HPDE6-E6E7 (cell line): ENCODE data around the gene SIX1.

ENCODE experiments used
- DNase-seq: peaks from one replicate; pipeline ENCODE4 v3.0.0; 2011; ENCODE audit warnings: missing footprints; ENCODE audit errors: extremely low spot score

Gene SIX1

DNA sequence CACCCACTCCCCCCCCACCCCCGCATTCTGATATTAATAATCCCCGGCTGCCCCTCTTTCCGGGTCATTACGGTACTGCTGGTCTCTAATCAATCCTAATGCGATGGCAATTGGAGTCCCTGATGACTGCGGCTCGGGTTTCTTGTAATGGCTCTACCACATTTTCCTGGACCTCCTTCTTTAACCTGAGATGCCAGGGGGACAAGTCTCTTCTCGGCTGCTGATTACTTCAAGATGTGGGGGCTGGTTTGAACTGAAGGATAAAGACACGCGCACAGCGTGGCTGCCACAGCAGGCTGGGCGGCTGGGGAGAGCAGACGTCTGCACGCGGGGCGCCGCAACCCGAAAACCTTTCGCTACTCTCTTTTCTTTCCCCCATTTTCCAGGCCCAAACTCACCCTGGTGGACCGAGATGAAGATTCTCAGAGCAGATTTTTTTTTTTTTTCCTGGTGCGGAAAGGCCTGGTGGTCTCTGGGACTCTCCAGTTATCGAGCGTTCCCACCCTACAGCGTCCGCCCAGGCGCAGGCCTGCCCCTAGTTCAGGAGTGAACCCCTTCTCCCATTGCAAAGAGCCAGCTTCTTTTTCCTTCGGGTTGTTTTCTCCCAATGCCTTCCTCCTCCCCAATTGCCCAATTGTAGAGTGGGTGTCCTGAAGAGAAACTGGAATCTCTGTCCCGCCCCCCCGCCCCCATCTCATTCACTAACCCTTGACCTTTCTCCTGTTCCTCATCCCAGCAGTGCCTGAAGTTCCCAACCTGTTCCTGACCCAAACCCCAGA, 6.0 kb upstream of the SIX1 start:
- no peak for DNase-seq

DNA sequence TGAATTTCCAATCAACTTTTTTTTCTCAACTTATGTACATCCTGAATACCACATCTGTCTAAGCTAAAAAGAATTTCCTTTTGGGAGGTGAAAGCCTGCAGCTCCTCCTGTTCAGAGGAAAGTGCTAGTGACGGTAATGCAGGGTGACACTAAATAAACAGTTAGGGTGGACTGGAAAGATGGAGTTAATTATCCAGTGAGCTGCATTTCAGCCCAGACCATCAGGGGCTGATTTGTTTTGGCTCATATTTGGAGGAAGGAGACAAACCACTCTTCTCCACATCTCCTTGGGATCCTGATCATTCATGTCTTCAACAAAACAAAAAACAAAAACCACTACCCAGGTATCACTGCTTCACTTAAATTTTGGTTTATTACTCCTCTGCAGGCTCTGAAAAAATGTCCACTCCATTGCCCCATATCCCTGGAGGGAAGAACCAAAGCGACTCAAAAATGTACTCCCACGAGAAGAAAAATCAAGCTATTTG, 5.1 kb upstream of the SIX1 start:
- DNase-seq, result no peak

DNA sequence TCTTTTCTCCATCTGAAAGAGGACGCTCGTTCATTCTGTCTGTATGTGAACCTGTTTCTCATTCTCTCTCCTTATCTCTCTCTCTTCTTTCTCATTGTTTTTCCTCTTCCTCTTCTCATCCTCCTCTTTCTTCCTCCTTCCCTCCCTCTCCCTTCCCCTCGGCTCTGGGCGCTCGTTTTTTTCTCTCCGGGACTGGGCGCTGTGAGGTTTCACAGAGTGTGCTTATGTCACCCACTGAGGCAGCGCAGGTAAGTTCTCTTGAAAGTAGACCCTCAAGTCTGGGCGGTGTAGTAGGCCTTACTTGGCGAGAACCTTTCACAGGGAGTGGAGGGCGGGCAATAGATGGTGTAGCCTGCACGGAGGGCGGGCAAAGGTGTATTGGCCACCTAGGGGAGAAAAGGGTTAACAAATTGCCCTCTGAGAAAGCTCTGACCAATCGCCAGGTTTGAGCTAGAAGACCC, 4.5 kb upstream of the SIX1 start:
- DNase-seq, result no peak

DNA sequence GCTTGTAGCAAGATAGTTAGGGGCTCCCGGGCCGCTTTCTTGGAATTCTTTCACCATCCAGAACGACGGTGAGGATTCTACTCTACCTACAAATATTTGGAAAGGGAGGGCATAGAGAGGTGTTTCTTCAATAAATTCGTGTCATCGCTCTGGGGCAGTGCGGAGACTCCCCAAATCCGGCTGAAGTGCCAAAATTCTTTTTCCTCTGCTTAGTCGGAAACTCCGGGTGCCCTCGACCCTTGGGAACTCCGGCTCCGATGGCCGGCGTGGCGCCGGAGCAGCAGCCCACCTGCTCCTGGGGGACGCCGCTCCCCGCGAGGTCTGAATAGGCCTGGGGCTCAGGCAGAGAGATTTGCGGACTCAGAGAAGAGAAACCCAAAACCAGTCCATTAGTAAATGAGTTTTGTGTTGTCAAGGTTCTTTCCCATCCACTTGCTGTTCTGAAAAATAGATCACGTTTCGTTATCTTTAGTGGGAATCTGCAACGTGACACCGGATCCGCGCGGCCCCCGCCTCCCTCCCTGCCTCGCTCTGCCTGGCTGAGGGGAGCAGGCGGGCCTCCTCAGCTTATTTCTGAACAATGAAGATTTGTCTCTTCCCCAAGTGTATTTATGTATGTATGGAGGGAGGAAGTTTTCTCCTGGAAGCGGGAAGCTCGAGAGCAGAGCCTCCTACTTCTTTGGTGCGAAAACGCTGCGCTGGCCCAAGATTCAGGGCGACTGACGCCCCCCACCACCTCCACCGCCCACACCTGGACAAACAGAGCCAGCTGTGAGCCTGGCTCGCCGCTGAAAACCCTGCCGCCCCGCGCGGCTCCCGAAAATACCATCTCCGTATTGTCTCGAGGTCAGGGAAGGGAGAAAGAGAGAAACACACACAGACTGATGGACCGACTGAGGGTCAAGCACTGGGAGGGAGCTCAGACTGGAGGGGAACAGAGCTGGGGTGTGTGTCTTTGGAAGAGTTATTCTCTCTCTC, 3.7 kb upstream of the SIX1 start:
- no peak for DNase-seq

DNA sequence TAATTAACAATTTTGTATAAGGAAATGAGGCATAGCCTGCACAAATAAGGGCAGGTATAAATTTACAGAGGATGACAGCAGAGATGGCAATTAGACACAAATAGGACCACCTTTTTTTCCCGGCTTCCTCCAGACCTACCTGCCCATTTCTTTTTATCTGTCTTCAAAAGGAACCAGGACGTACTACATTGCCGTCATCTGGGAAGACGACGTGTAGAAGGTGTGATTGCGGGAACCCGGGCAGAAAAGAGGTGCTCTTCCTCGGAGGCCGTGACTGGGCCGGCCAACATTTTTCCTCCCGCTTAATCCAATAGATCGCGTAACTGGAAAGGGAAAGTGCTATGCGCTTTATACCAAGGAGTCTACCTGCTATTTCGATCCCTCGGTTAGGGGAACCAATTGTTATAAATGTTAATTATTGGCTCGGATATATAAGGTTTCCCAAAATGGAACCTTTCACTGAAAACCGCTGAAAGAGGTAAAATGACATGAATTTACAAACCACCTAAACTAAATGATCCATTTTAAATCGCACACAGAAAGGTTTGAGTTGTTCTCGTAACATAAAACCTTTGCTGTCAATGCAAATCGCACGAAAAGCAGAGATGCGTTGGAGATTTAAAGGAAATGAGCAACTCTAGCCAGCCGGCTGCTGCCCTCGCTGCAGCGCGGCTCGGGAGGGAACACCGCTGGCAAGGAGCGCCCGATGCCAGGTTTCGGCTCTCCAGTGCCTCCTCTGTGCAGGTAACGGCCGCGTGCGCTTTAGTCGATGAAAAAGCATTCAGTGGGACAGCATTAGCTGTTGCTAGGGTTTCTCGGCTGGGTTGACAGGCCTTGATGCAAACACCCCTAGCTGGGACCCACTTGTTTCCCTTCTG, 2.8 kb upstream of the SIX1 start:
- no peak for DNase-seq

DNA sequence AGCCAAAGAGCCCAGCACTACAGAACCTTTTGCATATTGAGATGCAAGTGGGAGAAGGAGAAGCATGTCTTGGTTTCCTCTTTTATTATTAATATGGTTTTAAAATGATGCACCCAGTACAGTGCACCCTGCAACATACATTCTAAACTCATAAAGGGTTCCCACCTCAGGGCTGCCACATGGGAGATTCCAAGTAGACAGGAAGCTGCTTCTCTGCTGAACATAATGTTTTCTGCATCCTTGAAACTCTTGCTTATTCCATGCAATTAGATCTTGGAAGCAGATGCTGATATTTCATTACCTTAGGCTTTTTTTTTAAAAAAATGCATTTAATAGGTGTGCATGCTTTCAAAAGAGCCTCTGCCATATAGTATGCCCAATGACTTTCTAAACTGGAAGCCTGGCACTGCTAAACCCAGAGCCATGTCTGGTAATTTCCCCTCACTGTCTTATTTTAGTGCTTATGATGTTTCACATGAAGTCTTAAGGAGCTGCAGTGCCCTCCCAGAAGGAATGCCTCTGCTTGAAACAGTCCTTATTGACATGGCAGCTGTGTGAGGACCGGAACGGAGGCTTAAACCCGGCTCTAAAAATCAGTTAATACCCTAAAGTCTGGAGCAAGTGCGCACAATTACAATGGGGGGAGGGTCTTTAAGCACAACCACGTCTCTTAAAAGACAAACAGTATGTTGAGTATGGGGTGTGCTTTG, 2.0 kb upstream of the SIX1 start:
- no peak for DNase-seq

DNA sequence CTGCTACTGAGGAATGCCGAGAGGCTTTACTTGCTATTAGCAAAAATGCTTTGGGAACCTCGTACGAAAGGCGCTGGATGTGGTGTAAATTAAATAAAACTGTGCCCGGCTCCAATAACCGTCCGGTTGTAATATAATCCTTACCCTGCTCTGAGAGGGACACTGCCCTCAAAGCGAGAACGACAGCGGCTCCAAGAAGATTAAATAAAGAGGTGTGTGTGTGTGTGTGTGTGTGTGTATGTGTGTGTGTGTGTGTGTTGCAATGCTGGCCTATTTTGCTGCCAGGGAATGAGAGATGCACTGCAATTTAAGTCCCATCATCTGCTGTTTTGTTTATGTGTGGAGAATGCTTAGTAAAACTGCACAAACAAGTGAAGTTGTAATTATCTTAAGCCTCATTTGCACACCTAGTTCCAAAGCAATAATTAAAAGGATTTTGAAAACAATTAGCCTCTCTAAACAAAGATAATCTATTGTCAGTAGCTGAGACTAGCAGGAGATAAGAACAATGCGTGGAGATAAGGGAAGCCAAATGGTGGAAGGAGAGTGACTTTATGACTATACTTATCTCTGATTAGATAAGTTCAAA, 1.2 kb upstream of the SIX1 start:
- no peak for DNase-seq

DNA sequence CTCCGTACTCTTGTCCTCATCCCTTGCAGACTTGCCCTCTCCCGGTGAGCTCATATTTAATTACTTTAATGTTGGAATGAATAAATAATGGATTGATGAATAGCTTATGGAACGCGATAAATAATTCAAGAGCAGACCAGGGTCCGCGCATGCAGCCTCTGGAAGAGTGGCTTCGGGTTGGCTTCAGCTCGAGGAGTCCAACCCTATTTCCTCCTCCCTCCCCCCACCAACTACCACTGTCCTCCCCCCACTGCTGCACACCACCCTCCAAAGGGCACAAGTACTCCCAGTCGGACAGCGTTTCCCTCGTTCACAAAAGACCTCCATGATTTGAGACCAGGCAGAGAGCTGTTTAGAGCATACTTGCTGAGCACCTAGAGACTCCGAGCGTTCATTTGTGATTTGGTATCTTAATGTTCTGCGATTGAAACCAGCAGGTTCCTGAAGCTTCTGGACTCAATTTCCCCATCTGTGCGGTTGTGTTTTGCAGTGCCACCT, 647 bp upstream of the SIX1 start:
- no peak for DNase-seq

DNA sequence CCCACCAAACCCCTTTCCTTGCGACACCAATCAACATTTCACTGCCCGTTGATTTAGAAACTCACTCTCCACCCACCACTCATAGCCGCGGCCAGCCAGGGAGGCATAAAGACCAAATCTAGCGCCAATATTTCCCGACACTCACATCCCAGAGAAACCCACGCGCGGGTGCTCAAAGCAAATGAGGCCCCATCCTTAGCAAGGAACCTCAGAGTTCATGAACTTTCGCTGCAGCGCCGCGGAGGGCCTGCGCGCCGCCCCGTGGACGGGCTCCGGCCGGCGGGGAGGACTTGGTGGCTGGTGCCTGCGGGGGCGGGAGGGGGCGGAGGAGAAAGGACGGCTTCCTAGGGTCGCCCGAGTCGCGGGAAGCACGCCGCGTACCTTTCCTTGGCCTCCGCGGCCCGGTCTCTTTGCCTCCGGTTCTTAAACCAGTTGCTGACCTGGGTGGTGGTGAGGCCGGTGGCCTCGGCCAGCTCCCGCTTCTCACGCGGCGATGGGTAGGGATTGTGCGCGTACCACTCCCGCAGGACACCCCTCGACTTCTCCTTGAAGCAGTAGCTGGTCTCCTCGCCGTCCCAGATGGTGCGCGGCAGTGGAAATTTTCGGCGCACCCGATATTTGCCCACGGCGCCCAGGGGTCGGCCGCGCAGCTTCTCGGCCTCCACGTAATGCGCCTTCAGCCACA, 886 bp downstream of the SIX1 start:
- no peak for DNase-seq

DNA sequence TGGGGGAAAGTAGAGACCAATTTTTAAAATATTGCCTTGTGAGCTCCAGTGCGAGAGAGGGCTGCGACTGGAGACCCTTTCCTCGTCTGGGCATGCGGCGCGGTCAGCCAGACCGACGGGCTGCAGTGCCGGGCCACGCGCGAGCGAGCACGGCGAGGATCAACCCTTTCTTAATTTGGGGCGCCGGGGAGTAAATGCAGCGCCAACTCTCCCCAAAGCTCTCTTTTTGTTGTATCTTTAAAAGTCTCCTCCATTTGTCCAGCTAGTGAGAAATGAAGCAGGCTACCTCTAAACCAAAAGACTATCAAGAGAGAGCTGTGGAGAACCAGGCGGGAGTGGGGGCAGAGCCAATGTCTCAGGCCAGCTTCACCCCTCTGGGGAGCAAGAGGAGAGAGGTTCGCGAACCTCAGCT, 1.4 kb downstream of the SIX1 start:
- DNase-seq, result no peak

DNA sequence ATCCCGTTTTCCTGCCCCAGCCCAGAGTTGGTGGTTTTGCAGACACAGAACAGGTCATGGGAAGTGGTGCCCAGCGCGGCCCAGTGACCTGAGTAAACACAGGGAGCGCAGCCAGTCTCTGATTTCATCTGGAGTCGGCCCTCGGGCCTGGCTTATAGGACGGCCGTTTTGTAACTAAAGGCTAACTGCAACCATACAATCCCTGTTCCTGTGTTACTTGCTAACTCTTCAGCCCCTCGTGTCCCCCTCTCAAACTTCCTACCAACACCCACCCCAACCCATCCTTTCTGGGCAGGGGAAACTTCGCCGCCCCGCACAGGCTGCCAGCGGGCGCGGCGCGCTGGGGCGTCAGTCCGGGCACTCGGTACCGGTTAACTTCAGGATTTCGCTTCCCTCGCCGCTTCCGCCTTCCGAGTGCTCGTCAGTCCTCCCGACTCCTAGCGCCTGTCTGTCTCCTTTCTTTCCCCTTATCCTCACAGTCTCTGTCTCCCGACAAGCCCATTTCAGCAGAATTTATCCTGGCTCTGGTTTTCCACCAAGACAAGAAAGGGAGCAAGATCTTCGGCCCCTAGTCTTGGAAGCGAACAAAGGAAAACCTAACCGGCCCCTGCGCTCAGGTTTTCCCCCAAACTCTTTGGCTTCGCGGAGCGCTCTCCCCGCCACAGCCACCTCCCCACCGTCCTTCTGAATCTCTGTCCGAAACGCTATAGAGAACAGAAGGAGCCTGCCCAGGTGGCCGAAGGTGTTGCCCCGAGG, 2.0 kb downstream of the SIX1 start:
- no peak for DNase-seq

DNA sequence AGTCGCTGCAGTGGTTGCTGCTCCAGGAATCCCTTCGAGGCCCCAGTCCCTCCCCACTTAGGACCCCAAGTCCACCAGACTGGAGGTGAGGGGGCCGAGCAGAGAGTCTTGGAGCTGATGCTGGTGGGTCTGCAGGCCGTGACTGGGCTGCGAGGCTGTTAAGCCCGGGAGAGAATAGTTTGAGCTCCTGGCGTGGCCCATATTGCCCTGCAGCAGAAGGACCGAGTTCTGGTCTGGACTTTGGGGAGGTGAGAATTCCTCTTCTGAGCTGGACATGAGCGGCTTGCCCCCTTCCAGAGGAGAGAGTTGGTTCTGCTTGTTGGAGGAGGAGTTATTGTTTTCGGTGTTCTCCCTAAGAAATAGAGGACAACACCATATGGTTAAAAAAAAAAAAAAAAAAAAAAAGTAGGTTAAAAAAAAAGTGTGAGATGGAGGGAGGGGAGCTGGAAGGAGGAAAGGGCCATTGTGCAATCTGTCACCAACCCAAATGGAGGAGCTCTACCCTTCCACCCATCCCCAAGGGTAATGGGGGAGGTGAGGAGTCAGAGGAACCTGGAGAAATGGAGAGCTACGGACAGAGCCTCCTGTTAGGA, 3.0 kb downstream of the SIX1 start:
- no peak for DNase-seq

DNA sequence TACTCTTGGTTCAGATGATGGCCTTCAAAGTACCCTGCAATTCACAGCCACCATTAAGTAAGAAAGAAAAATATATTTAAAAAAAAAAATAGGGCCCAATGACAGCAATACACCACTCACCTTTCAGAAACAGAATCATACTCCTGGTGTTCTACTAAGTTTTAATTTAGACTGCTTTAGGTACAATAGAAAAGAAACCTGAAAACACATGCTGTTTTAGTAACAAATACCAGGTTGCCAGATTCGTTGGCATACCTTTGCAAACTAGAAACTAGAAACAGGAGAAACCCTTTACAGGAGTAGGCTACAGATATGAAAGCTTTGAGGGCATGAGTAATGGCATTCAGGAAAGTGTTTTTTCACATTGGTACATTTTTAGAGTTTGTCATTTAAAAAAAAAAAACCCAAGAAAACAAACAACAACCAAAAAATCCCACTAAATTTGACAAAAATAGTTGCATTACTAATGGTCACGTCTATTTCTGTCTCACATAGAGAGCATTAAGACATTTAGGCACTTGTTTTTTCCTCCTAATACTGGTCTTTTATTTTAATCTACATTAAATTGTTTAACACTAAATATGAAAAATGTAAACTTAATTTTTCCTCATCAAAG, 4.0 kb downstream of the SIX1 start:
- no peak for DNase-seq

DNA sequence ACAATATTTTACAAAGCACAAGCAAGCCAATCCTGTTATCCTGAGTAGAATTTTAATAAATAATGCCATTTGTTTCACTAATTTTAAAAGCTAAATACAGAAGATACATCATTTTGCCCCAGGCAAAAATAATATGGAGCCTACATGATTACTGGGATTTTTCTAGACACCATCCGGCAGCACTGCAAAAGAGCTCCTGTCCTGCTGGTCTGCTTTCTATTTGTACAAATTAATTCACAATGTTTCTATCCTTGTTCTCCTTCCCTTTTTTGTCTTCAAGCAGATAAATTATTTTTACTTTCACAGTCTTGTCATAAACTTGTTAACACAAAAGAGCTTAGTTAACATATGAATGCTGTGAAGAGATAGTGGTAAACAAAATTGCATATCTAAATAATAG, 4.6 kb downstream of the SIX1 start:
- DNase-seq, result no peak

DNA sequence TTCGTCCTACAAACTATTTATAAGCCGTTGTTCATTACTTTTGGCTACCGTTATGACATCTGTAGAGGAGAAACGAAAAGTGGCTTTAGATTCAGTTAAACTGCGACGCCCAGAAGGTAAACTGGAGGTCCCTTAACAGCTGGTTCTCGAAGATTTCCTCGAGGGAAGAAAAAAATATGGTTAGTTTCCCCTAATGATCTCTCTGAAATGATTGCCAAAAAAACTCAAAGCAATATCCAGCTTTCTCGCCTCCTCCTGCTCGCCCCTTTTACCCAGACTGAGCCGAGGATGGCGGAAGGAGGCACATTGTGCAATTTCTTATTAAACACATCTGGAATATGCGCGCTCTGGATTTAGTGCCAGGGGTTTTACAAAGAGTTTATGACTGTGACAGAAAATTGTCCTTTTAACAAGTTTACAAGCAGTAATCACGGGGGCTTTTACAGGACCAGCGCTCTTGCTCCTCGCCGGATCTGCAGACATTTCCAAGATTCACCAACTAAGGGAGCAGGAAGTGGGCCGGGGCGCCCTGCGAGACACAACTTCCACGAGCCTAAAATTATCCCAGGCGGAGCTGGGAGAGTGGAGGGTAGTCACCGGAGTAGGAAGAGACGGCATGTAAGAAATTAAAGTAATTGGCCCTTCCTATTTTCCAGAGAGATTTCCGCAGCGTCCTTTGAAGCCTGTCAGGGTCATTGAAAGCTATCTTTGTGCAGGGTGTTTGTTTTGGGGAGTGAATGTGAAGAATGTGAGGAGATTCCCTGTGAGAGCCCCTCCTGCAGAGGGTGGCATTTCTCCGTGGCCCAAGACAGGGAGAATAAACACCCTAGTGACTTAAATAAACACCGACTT, 5.6 kb downstream of the SIX1 start:
- DNase-seq, result no peak

DNA sequence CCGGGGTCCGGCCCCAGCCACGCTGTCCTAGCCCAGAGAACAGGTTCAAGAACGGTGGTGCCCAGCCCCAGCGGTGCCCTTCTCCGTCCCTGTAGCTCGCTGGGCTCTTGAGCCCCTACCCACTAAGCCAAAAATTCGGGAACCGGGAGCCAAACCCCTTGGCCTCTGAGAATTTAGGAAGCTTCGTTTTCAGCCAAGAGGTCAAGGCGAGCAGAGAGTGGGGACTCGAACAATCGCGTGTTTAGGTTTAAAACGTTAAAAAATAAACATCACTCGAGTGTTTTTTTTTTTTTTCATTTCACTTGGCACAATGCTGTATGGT, 6.2 kb downstream of the SIX1 start:
- no peak for DNase-seq
